Activated naive CD8-positive, alpha-beta T cell treated with anti-CD3 and anti-CD28 coated beads, Interleukin-2, amount 50 U/mL, for 24 hours (primary cell): ENCODE data around the gene PSG6.
"Not testable (repeated sequence)": the region's sequence is repeated elsewhere in the genome, so short reads cannot be mapped to it uniquely, and the experiment has no call there.

Source experiments
- ATAC-seq: fragments of 150-1000 bp; cut with Tn5 transposase; one replicate; pipeline ENCODE4 v1.10.0; 2021
- DNase-seq: peaks from one replicate; pipeline ENCODE4 v3.0.0; 2021
- H3K27ac Mint-ChIP-seq: one replicate; pipeline ENCODE4 v1.8.0; 2021; ENCODE audit warnings: mild to moderate bottlenecking, mixed read lengths
- H3K27me3 Mint-ChIP-seq: one replicate; pipeline ENCODE4 v1.8.0; 2021; ENCODE audit warnings: mixed read lengths
- H3K36me3 Mint-ChIP-seq: one replicate; pipeline ENCODE4 v1.8.0; 2021; ENCODE audit warnings: low read depth, mixed read lengths
- H3K4me1 Mint-ChIP-seq: one replicate; pipeline ENCODE4 v1.8.0; 2021; ENCODE audit warnings: mixed read lengths
- H3K4me3 Mint-ChIP-seq: one replicate; pipeline ENCODE4 v1.8.0; 2021; ENCODE audit warnings: mild to moderate bottlenecking, moderate library complexity, mixed read lengths
- H3K9me3 Mint-ChIP-seq: one replicate; pipeline ENCODE4 v1.8.0; 2021; ENCODE audit warnings: mixed read lengths

The PSG6 gene

GRCh38 chr19:42920971-42921370, 3.3 kb upstream of the PSG6 start:
- not testable (repeated sequence) for H3K4me1 Mint-ChIP-seq, DNase-seq, H3K36me3 Mint-ChIP-seq

GRCh38 chr19:42919757-42920079, 2.0 kb upstream of the PSG6 start:
- peaks cover 9% of the 10 kb centered on the region for H3K27me3 Mint-ChIP-seq
- no peaks in the 10 kb centered on the region for H3K4me1 Mint-ChIP-seq
- H3K9me3 Mint-ChIP-seq: no peaks in the 10 kb centered on the region
- no peak for DNase-seq
- no peak overlapping the region for H3K4me3 Mint-ChIP-seq
- no peak for ATAC-seq
- H3K27ac Mint-ChIP-seq: no peak overlapping the region
- H3K36me3 Mint-ChIP-seq: no peaks in the 10 kb centered on the region

More at GRCh38 chr19:42920971-42921370, 3.3 kb upstream of the PSG6 start:
- not testable (repeated sequence) for H3K9me3 Mint-ChIP-seq, H3K4me3 Mint-ChIP-seq, ATAC-seq, H3K27ac Mint-ChIP-seq
- peaks cover 13% of the 10 kb centered on the region for H3K27me3 Mint-ChIP-seq

GRCh38 chr19:42919070-42919756, 1.5 kb upstream of the PSG6 start:
- DNase-seq, H3K27me3 Mint-ChIP-seq, H3K9me3 Mint-ChIP-seq, ATAC-seq, H3K4me3 Mint-ChIP-seq, H3K4me1 Mint-ChIP-seq, H3K27ac Mint-ChIP-seq, H3K36me3 Mint-ChIP-seq: not testable (repeated sequence)

GRCh38 chr19:42918377-42919069, 829 bp upstream of the PSG6 start:
- H3K4me3 Mint-ChIP-seq, H3K4me1 Mint-ChIP-seq, H3K36me3 Mint-ChIP-seq, DNase-seq, H3K27ac Mint-ChIP-seq, H3K9me3 Mint-ChIP-seq, ATAC-seq, H3K27me3 Mint-ChIP-seq: not testable (repeated sequence)

GRCh38 chr19:42916931-42917330, 763 bp downstream of the PSG6 start:
- not testable (repeated sequence) for H3K4me1 Mint-ChIP-seq, H3K27me3 Mint-ChIP-seq, H3K9me3 Mint-ChIP-seq, H3K36me3 Mint-ChIP-seq, ATAC-seq, DNase-seq, H3K27ac Mint-ChIP-seq, H3K4me3 Mint-ChIP-seq

GRCh38 chr19:42913516-42913915, 4.2 kb downstream of the PSG6 start:
- not testable (repeated sequence) for H3K4me1 Mint-ChIP-seq

GRCh38 chr19:42912941-42913340, 4.8 kb downstream of the PSG6 start:
- H3K36me3 Mint-ChIP-seq, DNase-seq, H3K9me3 Mint-ChIP-seq, H3K4me3 Mint-ChIP-seq, H3K4me1 Mint-ChIP-seq, H3K27ac Mint-ChIP-seq, ATAC-seq, H3K27me3 Mint-ChIP-seq: not testable (repeated sequence)

More at GRCh38 chr19:42913516-42913915, 4.2 kb downstream of the PSG6 start:
- not testable (repeated sequence) for H3K27me3 Mint-ChIP-seq, DNase-seq, H3K9me3 Mint-ChIP-seq, ATAC-seq, H3K27ac Mint-ChIP-seq, H3K4me3 Mint-ChIP-seq, H3K36me3 Mint-ChIP-seq

GRCh38 chr19:42911731-42912130, 6.0 kb downstream of the PSG6 start:
- not testable (repeated sequence) for H3K27me3 Mint-ChIP-seq, H3K9me3 Mint-ChIP-seq, H3K36me3 Mint-ChIP-seq, H3K4me1 Mint-ChIP-seq, DNase-seq, ATAC-seq, H3K4me3 Mint-ChIP-seq, H3K27ac Mint-ChIP-seq

GRCh38 chr19:42906162-42906561, 11.5 kb downstream of the PSG6 start:
- not testable (repeated sequence) for DNase-seq, H3K27ac Mint-ChIP-seq, H3K4me3 Mint-ChIP-seq, H3K4me1 Mint-ChIP-seq, H3K36me3 Mint-ChIP-seq, ATAC-seq, H3K9me3 Mint-ChIP-seq
- H3K27me3 Mint-ChIP-seq: peaks cover 14% of the 10 kb centered on the region

GRCh38 chr19:42900561-42900960, 17.1 kb downstream of the PSG6 start:
- H3K9me3 Mint-ChIP-seq, ATAC-seq: not testable (repeated sequence)

GRCh38 chr19:42899674-42900073, 18.0 kb downstream of the PSG6 start:
- not testable (repeated sequence) for ATAC-seq, H3K36me3 Mint-ChIP-seq, H3K4me1 Mint-ChIP-seq, H3K27ac Mint-ChIP-seq, H3K4me3 Mint-ChIP-seq, DNase-seq, H3K9me3 Mint-ChIP-seq
- peaks cover 13% of the 10 kb centered on the region for H3K27me3 Mint-ChIP-seq

More at GRCh38 chr19:42900561-42900960, 17.1 kb downstream of the PSG6 start:
- H3K27ac Mint-ChIP-seq, H3K36me3 Mint-ChIP-seq, DNase-seq, H3K4me3 Mint-ChIP-seq, H3K4me1 Mint-ChIP-seq: not testable (repeated sequence)
- peaks cover 15% of the 10 kb centered on the region for H3K27me3 Mint-ChIP-seq

GRCh38 chr19:42899110-42899509, 18.6 kb downstream of the PSG6 start:
- H3K27me3 Mint-ChIP-seq: peaks cover 13% of the 10 kb centered on the region
- not testable (repeated sequence) for H3K36me3 Mint-ChIP-seq, H3K4me3 Mint-ChIP-seq, H3K4me1 Mint-ChIP-seq, H3K27ac Mint-ChIP-seq, H3K9me3 Mint-ChIP-seq, ATAC-seq, DNase-seq

GRCh38 chr19:42898656-42899055, 19.0 kb downstream of the PSG6 start:
- not testable (repeated sequence) for H3K9me3 Mint-ChIP-seq, H3K36me3 Mint-ChIP-seq, ATAC-seq, H3K4me3 Mint-ChIP-seq, DNase-seq, H3K4me1 Mint-ChIP-seq, H3K27ac Mint-ChIP-seq
- H3K27me3 Mint-ChIP-seq: peaks cover 13% of the 10 kb centered on the region

- not testable (repeated sequence) for H3K4me3 Mint-ChIP-seq, DNase-seq, H3K9me3 Mint-ChIP-seq, H3K4me1 Mint-ChIP-seq, ATAC-seq, H3K36me3 Mint-ChIP-seq, H3K27ac Mint-ChIP-seq
- peaks cover 10% of the 10 kb centered on the region for H3K27me3 Mint-ChIP-seq
These were observed 20.0 kb downstream of the PSG6 start for GRCh38 chr19:42897729-42898128.

GRCh38 chr19:42890446-42890845, 27.2 kb downstream of the PSG6 start:
- not testable (repeated sequence) for H3K36me3 Mint-ChIP-seq, H3K27me3 Mint-ChIP-seq

More at GRCh38 chr19:42890446-42890845, 27.2 kb downstream of the PSG6 start:
- not testable (repeated sequence) for DNase-seq, H3K9me3 Mint-ChIP-seq, H3K27ac Mint-ChIP-seq, ATAC-seq, H3K4me1 Mint-ChIP-seq, H3K4me3 Mint-ChIP-seq
